Mesendoderm (in vitro differentiated cells): ENCODE measurements around the gene ZNF175.

Experiments
- DNase-seq: peaks from one replicate; pipeline ENCODE4 v3.0.0; 2013
- H2AK5ac ChIP-seq: 2 replicates; pipeline ENCODE4 v1.6.1; 2013; ENCODE audit warnings: low read length, inconsistent platforms
- H2BK120ac ChIP-seq: 2 replicates; pipeline ENCODE4 v1.6.1; 2013; ENCODE audit warnings: low read depth, mild to moderate bottlenecking, low read length, moderate library complexity, mixed read lengths
- H2BK15ac ChIP-seq: replicated peaks from 2 replicates; pipeline ENCODE4 v1.6.1; 2013; ENCODE audit warnings: low read depth, mild to moderate bottlenecking, moderate library complexity
- H2BK5ac ChIP-seq: 2 replicates; pipeline ENCODE4 v1.6.1; 2013; ENCODE audit warnings: low read length, inconsistent platforms
- H3K18ac ChIP-seq: 2 replicates; pipeline ENCODE4 v1.6.1; 2013; ENCODE audit warnings: mild to moderate bottlenecking, low read length, mixed read lengths
- H3K23ac ChIP-seq: one replicate; pipeline ENCODE4 v1.6.1; 2013; ENCODE audit warnings: low read length
- H3K27ac ChIP-seq: 2 replicates; pipeline ENCODE4 v1.5.1; 2013; ENCODE audit warnings: low read depth, mild to moderate bottlenecking, inconsistent platforms, low read length, moderate library complexity
- H3K27me3 ChIP-seq: 2 replicates; pipeline ENCODE4 v1.6.1; 2013; ENCODE audit warnings: low read length, control low read depth, mild to moderate bottlenecking, inconsistent platforms; ENCODE audit not compliant: insufficient read depth, poor library complexity
- H3K36me3 ChIP-seq: 2 replicates; pipeline ENCODE4 v1.6.1; 2013; ENCODE audit warnings: low read length, inconsistent platforms; ENCODE audit not compliant: control insufficient read depth, insufficient read depth
- H3K4ac ChIP-seq: one replicate; pipeline ENCODE4 v1.6.1; 2013; ENCODE audit warnings: low read depth, mild to moderate bottlenecking, low read length, moderate library complexity
- H3K4me1 ChIP-seq: 2 replicates; pipeline ENCODE4 v1.6.1; 2013; ENCODE audit warnings: low read depth, low read length, inconsistent platforms; ENCODE audit not compliant: control insufficient read depth
- H3K4me2 ChIP-seq: 2 replicates; pipeline ENCODE4 v1.6.1; 2013; ENCODE audit warnings: low read length
- H3K4me3 ChIP-seq: 2 replicates; pipeline ENCODE4 v1.5.1; 2013; ENCODE audit warnings: mild to moderate bottlenecking, low read length
- H3K56ac ChIP-seq: one replicate; pipeline ENCODE4 v1.6.1; 2013; ENCODE audit warnings: low read length
- H3K79me1 ChIP-seq: 2 replicates; pipeline ENCODE4 v1.6.1; 2013; ENCODE audit warnings: low read length, inconsistent platforms
- H3K79me2 ChIP-seq: 2 replicates; pipeline ENCODE4 v1.6.1; 2013; ENCODE audit warnings: mild to moderate bottlenecking, low read length; ENCODE audit not compliant: control insufficient read depth, insufficient read depth
- H3K9ac ChIP-seq: 2 replicates; pipeline ENCODE4 v1.6.1; 2013; ENCODE audit warnings: low read length, inconsistent platforms
- H4K5ac ChIP-seq: one replicate; pipeline ENCODE4 v1.6.1; 2013; ENCODE audit warnings: low read length
- H4K8ac ChIP-seq: one replicate; pipeline ENCODE4 v1.6.1; 2013; ENCODE audit warnings: low read depth, mild to moderate bottlenecking, control low read depth, low read length, moderate library complexity
- WGBS: extraction: QIAGEN DNeasy Blood & Tissue Kit; methylation state at CpG from one replicate; pipeline ENCODE4 v1.1.7; 2013; ENCODE audit warnings: low lambda C conversion rate, missing lambda C conversion rate; ENCODE audit not compliant: insufficient coverage; ENCODE audit errors: extremely low coverage; 5-methylcytosine and 5-hydroxymethylcytosine counted together

The ZNF175 gene

GRCh38 chr19:51587264-51588191, 16.4 kb downstream of the ZNF175 start:
- no peaks in the 10 kb centered on the region for H3K4me1 ChIP-seq
- no peak overlapping the region for H3K4me2 ChIP-seq
- no peak overlapping the region for H4K5ac ChIP-seq
- H2AK5ac ChIP-seq, result no peak overlapping the region
- no peak overlapping the region for H3K27ac ChIP-seq
- no peak overlapping the region for H3K56ac ChIP-seq
- H3K18ac ChIP-seq, result no peak overlapping the region
- H2BK120ac ChIP-seq, result no peak overlapping the region
- no peaks in the 10 kb centered on the region for H3K79me1 ChIP-seq
- WGBS, result no CpG with 5 or more reads among the region's 9 CpGs
- no peak overlapping the region for H2BK15ac ChIP-seq
- no peak overlapping the region for H3K9ac ChIP-seq
- no peak for DNase-seq
- peak overlapping the region; percentile 19 for H3K4me3 ChIP-seq
- no peaks in the 10 kb centered on the region for H3K27me3 ChIP-seq
- H3K4ac ChIP-seq, result no peak overlapping the region
- H3K23ac ChIP-seq, result no peak overlapping the region
- peaks cover 2% of the 10 kb centered on the region for H3K36me3 ChIP-seq
- no peak overlapping the region for H2BK5ac ChIP-seq
- H3K79me2 ChIP-seq, result no peaks in the 10 kb centered on the region
- no peak overlapping the region for H4K8ac ChIP-seq

GRCh38 chr19:51589511-51589910, 18.4 kb downstream of the ZNF175 start:
- H3K23ac ChIP-seq, result no peak overlapping the region
- no peaks in the 10 kb centered on the region for H3K79me2 ChIP-seq
- no peak overlapping the region for H2BK5ac ChIP-seq
- peaks cover 2% of the 10 kb centered on the region for H3K36me3 ChIP-seq
- no peak overlapping the region for H3K9ac ChIP-seq
- no peaks in the 10 kb centered on the region for H3K27me3 ChIP-seq
- H2BK15ac ChIP-seq, result no peak overlapping the region
- H2AK5ac ChIP-seq, result no peak overlapping the region
- no peaks in the 10 kb centered on the region for H3K4me1 ChIP-seq
- no peak for DNase-seq
- no peak overlapping the region for H3K4me3 ChIP-seq
- no peak overlapping the region for H3K27ac ChIP-seq
- no peak overlapping the region for H3K4ac ChIP-seq
- H3K4me2 ChIP-seq, result no peak overlapping the region
- no peaks in the 10 kb centered on the region for H3K79me1 ChIP-seq
- no peak overlapping the region for H4K5ac ChIP-seq
- no peak overlapping the region for H3K56ac ChIP-seq
- H4K8ac ChIP-seq, result no peak overlapping the region
- no peak overlapping the region for H3K18ac ChIP-seq
- H2BK120ac ChIP-seq, result no peak overlapping the region
- WGBS, result no CpG with 5 or more reads among the region's 2 CpGs

DNA sequence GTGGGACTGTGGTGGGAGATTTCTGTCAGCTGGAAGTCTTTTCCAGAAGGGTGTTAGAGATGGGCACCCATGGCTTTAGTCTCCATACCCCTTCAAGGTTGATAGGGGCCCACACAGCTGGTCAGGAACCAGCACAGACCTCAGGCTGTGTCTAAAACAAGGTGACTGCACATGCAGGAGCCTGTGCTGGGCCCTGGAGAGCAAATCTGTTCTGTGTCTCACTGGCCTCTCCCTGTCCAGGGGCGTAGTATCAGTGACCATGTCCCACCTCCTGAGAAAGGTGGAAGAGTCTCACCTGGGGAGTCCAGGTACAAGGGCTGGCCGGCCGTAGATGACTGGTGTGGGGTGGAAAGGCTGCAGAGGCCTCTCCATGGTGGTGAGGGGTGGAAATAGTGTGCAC, 19.4 kb downstream of the ZNF175 start:
- Histone ChIP-seq H3K36me3 (peaks cover 2% of the 10 kb centered on the region), H2BK15ac (no peak overlapping the region), H3K4ac (no peak overlapping the region), H3K18ac (no peak overlapping the region), H2BK5ac (no peak overlapping the region), H3K4me3 (no peak overlapping the region), H3K79me1 (no peaks in the 10 kb centered on the region), H3K79me2 (no peaks in the 10 kb centered on the region), H3K4me2 (no peak overlapping the region), H3K9ac (no peak overlapping the region), H3K56ac (no peak overlapping the region), H4K5ac (no peak overlapping the region), H3K4me1 (no peaks in the 10 kb centered on the region), H2BK120ac (no peak overlapping the region), H3K23ac (no peak overlapping the region), H2AK5ac (no peak overlapping the region), H4K8ac (no peak overlapping the region), H3K27ac (no peak overlapping the region), H3K27me3 (no peaks in the 10 kb centered on the region)
- no CpG with 5 or more reads among the region's 3 CpGs for WGBS
- no peak for DNase-seq

DNA sequence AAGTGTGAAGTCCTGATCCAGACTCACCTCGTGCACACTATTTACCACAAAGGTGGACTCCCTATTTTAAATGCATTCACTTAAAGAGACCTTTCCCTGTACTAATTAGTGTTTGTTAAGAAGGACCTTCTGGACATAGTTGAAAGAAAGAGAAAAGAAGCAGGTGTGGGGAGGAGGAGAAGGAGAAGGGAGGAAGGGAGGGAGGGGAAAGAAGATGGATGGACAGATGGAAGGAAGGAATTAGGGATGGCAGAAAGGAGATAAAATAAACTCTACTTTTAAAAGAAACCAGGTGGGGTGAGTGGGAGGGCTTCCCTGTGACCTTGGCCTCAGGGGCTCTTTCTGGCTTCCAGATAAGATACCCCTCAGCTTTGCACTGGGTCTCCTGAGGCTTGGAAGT, 21.4 kb downstream of the ZNF175 start:
- H2BK120ac ChIP-seq, result no peak overlapping the region
- H2AK5ac ChIP-seq, result no peak overlapping the region
- no peak overlapping the region for H3K56ac ChIP-seq
- no peak overlapping the region for H4K8ac ChIP-seq
- H3K27ac ChIP-seq, result no peak overlapping the region
- no peak for DNase-seq
- H3K18ac ChIP-seq, result no peak overlapping the region
- H4K5ac ChIP-seq, result no peak overlapping the region
- H3K79me1 ChIP-seq, result no peaks in the 10 kb centered on the region
- no peak overlapping the region for H3K4ac ChIP-seq
- no peaks in the 10 kb centered on the region for H3K36me3 ChIP-seq
- H3K4me2 ChIP-seq, result no peak overlapping the region
- no peaks in the 10 kb centered on the region for H3K4me1 ChIP-seq
- no peaks in the 10 kb centered on the region for H3K79me2 ChIP-seq
- no peak overlapping the region for H2BK5ac ChIP-seq
- H3K4me3 ChIP-seq, result no peak overlapping the region
- no peaks in the 10 kb centered on the region for H3K27me3 ChIP-seq
- H3K23ac ChIP-seq, result no peak overlapping the region
- no peak overlapping the region for H3K9ac ChIP-seq
- no peak overlapping the region for H2BK15ac ChIP-seq
- no CpG with 5 or more reads among the region's 1 CpG for WGBS

GRCh38 chr19:51593138-51593890, 22.2 kb downstream of the ZNF175 start:
- H3K4ac ChIP-seq, result no peak overlapping the region
- DNase-seq, result peak; percentile 8
- H3K79me2 ChIP-seq, result no peaks in the 10 kb centered on the region
- H3K4me1 ChIP-seq, result no peaks in the 10 kb centered on the region
- no peak overlapping the region for H2BK5ac ChIP-seq
- H3K27me3 ChIP-seq, result no peaks in the 10 kb centered on the region
- H3K23ac ChIP-seq, result no peak overlapping the region
- H3K18ac ChIP-seq, result no peak overlapping the region
- H3K36me3 ChIP-seq, result no peaks in the 10 kb centered on the region
- peak overlapping the region; percentile 99 for H3K4me2 ChIP-seq
- no peak overlapping the region for H2BK15ac ChIP-seq
- peak overlapping the region; percentile 76 for H3K4me3 ChIP-seq
- H3K9ac ChIP-seq, result peak overlapping the region; percentile 75
- no peak overlapping the region for H2BK120ac ChIP-seq
- no peak overlapping the region for H4K8ac ChIP-seq
- WGBS, result no CpG with 5 or more reads among the region's 10 CpGs
- no peaks in the 10 kb centered on the region for H3K79me1 ChIP-seq
- no peak overlapping the region for H3K27ac ChIP-seq
- H2AK5ac ChIP-seq, result no peak overlapping the region
- no peak overlapping the region for H4K5ac ChIP-seq
- peak overlapping the region; percentile 75 for H3K56ac ChIP-seq
